NT2/D1 (cell line): Measurements from ENCODE around the gene TACC2.

Experiments
- YY1 ChIP-seq: IDR thresholded peaks from 2 replicates; pipeline ENCODE4 v1.6.1; 2011; ENCODE audit not compliant: insufficient read length, insufficient read depth
- ZNF274 ChIP-seq: IDR thresholded peaks from 2 replicates; pipeline ENCODE4 v1.6.1; 2011; ENCODE audit warnings: mild to moderate bottlenecking, low read depth, low read length

DNA sequence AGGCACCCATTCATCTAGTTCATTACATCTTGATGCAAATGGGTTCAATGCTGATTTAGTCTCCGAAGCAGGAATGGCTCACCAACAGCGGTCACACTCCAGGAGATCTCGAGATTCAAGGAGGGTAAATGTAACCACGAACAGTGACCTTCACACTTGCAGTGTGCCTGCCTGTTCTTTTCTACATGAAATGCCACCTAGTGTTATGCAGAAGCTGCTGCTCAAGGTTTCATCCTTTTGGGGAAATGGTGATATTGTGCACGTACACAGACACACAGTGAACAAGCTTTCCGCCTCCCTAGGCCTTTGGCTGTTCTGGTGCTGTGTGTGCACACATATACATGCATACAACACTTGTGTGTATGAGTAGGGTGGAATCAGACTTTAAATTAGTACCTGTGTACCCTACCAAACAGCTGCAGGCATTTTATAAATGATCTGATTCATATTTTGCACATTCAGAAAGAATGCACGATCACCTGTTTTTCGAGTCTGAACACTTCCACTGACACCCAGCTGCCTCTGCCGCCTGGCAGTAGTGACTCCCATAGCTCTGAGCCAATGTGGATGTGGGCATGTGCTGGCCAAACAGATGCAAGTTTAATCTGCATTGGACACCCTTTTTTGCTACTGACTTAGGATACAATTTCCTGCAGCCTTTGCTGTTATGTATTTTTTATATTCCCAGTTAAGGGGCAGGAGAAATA, 100.5 kb downstream of the TACC2 start:
- TF ChIP-seq ZNF274 (no peak), YY1 (no peak)
